Naive thymus-derived CD4-positive, alpha-beta T cell (primary cell): Measurements from ENCODE around the gene RNF151. TPM values are rescaled to one million over a fixed set of nuclear protein-coding genes. Genes with fewer than 3 reads are reported as not detected.
A peak's percentile ranks its signal among the peaks of the same experiment; 100 is the strongest.

Source experiments
- ATAC-seq: fragments of 150-1000 bp; cut with Tn5 transposase; 2 replicates; pipeline ENCODE4 v1.10.0; 2021; ENCODE audit warnings: mild to moderate bottlenecking, moderate library complexity
- CTCF ChIA-PET: fragments of 350-600 bp; sonication (Branson Sonifier 250); formaldehyde crosslinking; loops from one replicate; lab custom pipeline; 2021; ENCODE audit warnings: antibody characterized with exemption; lab: Charles Lee
- POLR2A ChIA-PET: fragments of 350-600 bp; sonication (Branson Sonifier 250); formaldehyde crosslinking; loops from one replicate; lab custom pipeline; 2021; ENCODE audit warnings: antibody characterized with exemption, inconsistent platforms; lab: Charles Lee
- DNase-seq, 9 donors: peaks; one replicate each; pipeline versions ENCODE4 v3.0.0 to v3.0.0-alpha.2; 2020 to 2022; ENCODE audit warnings: mixed read lengths in 1 of 9
- H3K27ac ChIP-seq: one replicate; pipeline ENCODE4 v1.7.0; 2013; ENCODE audit warnings: mild to moderate bottlenecking, low read depth, low read length, moderate library complexity
- H3K27me3 ChIP-seq, 2 donors: one replicate each; pipeline ENCODE4 v1.7.0; 2013; ENCODE audit warnings: low read length in 2 of 2, mild to moderate bottlenecking in 2 of 2, moderate library complexity in 2 of 2; ENCODE audit not compliant: control insufficient read depth in 2 of 2, insufficient read depth in 2 of 2
- H3K36me3 ChIP-seq, 3 experiments: 1 replicate in 2 of 3; 2 replicates in 1 of 3; pipeline ENCODE4 v1.7.0; 2013; ENCODE audit warnings: low read length in 3 of 3, mild to moderate bottlenecking in 3 of 3, moderate library complexity in 1 of 3; ENCODE audit not compliant: insufficient read depth in 3 of 3, control insufficient read depth in 2 of 3
- H3K4me1 ChIP-seq, 2 donors: one replicate each; pipeline ENCODE4 v1.7.0; 2013; ENCODE audit warnings: low read length in 2 of 2, mild to moderate bottlenecking in 2 of 2, moderate library complexity in 1 of 2; ENCODE audit not compliant: control insufficient read depth in 2 of 2, insufficient read depth in 2 of 2
- H3K4me3 ChIP-seq: 2 replicates; pipeline ENCODE4 v1.7.0; 2013; ENCODE audit warnings: mild to moderate bottlenecking, low read length
- H3K9me3 ChIP-seq, 3 experiments: 1 replicate in 2 of 3; 2 replicates in 1 of 3; pipeline ENCODE4 v1.7.0; 2013; ENCODE audit warnings: low read length in 3 of 3; ENCODE audit not compliant: control insufficient read depth in 2 of 3
- H3K27ac Mint-ChIP-seq, 9 donors: one replicate each; pipeline ENCODE4 v1.8.0; 2020 to 2022; ENCODE audit warnings: mixed read lengths in 9 of 9, mild to moderate bottlenecking in 8 of 9, moderate library complexity in 5 of 9, inconsistent platforms in 2 of 9
- H3K27me3 Mint-ChIP-seq, 5 donors: one replicate each; pipeline ENCODE4 v1.8.0; 2021 to 2022; ENCODE audit warnings: mixed read lengths in 5 of 5, mild to moderate bottlenecking in 1 of 5
- H3K36me3 Mint-ChIP-seq, 5 donors: one replicate each; pipeline ENCODE4 v1.8.0; 2020 to 2022; ENCODE audit warnings: mixed read lengths in 5 of 5, mild to moderate bottlenecking in 3 of 5, inconsistent platforms in 1 of 5
- H3K4me1 Mint-ChIP-seq, 7 donors: one replicate each; pipeline ENCODE4 v1.8.0; 2020 to 2022; ENCODE audit warnings: mixed read lengths in 7 of 7, mild to moderate bottlenecking in 3 of 7, inconsistent platforms in 1 of 7
- H3K4me3 Mint-ChIP-seq, 10 donors: one replicate each; pipeline ENCODE4 v1.8.0; 2020 to 2022; ENCODE audit warnings: mild to moderate bottlenecking in 10 of 10, mixed read lengths in 10 of 10, moderate library complexity in 6 of 10, inconsistent platforms in 2 of 10
- H3K9me3 Mint-ChIP-seq, 11 donors: one replicate each; pipeline ENCODE4 v1.8.0; 2020 to 2022; ENCODE audit warnings: mixed read lengths in 11 of 11, mild to moderate bottlenecking in 4 of 11, inconsistent platforms in 1 of 11, moderate library complexity in 1 of 11
- intact Hi-C, 2 donors: fragments of 100-400 bp; cut with micrococcal nuclease; formaldehyde crosslinking; loops; one replicate each; pipeline ENCODE4 v1.15.1; 2023
- polyA plus RNA-seq, 2 donors: library from polyadenylated mRNA; unstranded; fragments of 300-500 nt; fragmentation: Illumina TruSeq; gene quantifications; one replicate each; pipeline ENCODE4 v1.2.3, GENCODE V29; 2021
- total RNA-seq, 6 experiments: library from RNA in 5 of 6; stranded (reverse) in 5 of 6; gene quantifications; 1 replicate in 5 of 6; 2 replicates in 1 of 6; pipeline ENCODE4 v1.2.3 and lab custom pipeline; 2021 to 2026

The RNF151 gene
- total and polyA plus RNA-seq, 7 experiments from 2014 or later, result 0.51 TPM; not detected in 6

- Mint-ChIP-seq H3K27ac (no peak overlapping the region), H3K4me1 (peaks cover 4 to 13% (median 6%) of the 10 kb centered on the region in 7 donors), H3K36me3 (peaks cover 0 to 22% (median 7%) of the 10 kb centered on the region in 5 donors), H3K9me3 (no peaks in the 10 kb centered on the region), H3K4me3 (peak overlapping the region in 1 of 10 donors; percentile 52), H3K27me3 (peaks cover 0 to 21% (median 5%) of the 10 kb centered on the region in 5 donors)
- peaks cover 0 to 3% of the 10 kb centered on the region in 2 donors for H3K27me3 ChIP-seq
- no peaks in the 10 kb centered on the region for H3K9me3 ChIP-seq
- H3K4me1 ChIP-seq, result peaks cover 7 to 9% of the 10 kb centered on the region in 2 donors
- ATAC-seq (no peak), DNase-seq (no peak)
- H3K36me3 ChIP-seq, result peaks cover 0 to 52% (median 0%) of the 10 kb centered on the region in 3 experiments
- ChIA-PET POLR2A (interaction anchor here (0.9 to 11.4 kb wide), 2 partner anchors 13 to 14 kb away, joined by 3 to 61 read pairs; partner anchors contain the start of gene RPS2), CTCF (interaction anchor here (1.6 kb wide), 1 partner anchor 163 kb away, joined by 5 read pairs; no protein-coding TSS in a partner anchor)
- intact Hi-C loops, result no loop called here
- H3K27ac ChIP-seq, result no peak overlapping the region
- H3K4me3 ChIP-seq, result no peak overlapping the region
These were observed 10.6 kb downstream of the RNF151 start for GRCh38 chr16:1976951-1977874.

- Histone ChIP-seq H3K27ac (no peak overlapping the region), H3K4me1 (peaks cover 1 to 3% of the 10 kb centered on the region in 2 donors), H3K9me3 (no peaks in the 10 kb centered on the region), H3K36me3 (peaks cover 0 to 50% (median 0%) of the 10 kb centered on the region in 3 experiments), H3K27me3 (peaks cover 0 to 3% of the 10 kb centered on the region in 2 donors), H3K4me3 (no peak overlapping the region)
- DNase-seq (no peak), ATAC-seq (no peak)
- Mint-ChIP-seq H3K9me3 (no peaks in the 10 kb centered on the region), H3K4me3 (peak overlapping the region in 1 of 10 donors; percentile 52), H3K4me1 (peaks cover 2 to 16% (median 5%) of the 10 kb centered on the region in 7 donors), H3K36me3 (peaks cover 0 to 22% (median 7%) of the 10 kb centered on the region in 5 donors), H3K27ac (no peak overlapping the region), H3K27me3 (peaks cover 0 to 27% (median 6%) of the 10 kb centered on the region in 5 donors)
- intact Hi-C loops, result no loop called here
- POLR2A ChIA-PET, result interaction anchor here (2.1 to 11.4 kb wide), 2 partner anchors 14 to 177 kb away, joined by 8 to 61 read pairs; partner anchors contain the start of genes RPS2 and TRAF7
- CTCF ChIA-PET, result interaction anchor here (1.6 kb wide), 1 partner anchor 163 kb away, joined by 5 read pairs; no protein-coding TSS in a partner anchor
These were observed 11.2 kb downstream of the RNF151 start for GRCh38 chr16:1977875-1978268.

- ATAC-seq, result no peak
- intact Hi-C loops, result no loop called here
- Mint-ChIP-seq H3K36me3 (peaks cover 0 to 22% (median 7%) of the 10 kb centered on the region in 5 donors), H3K9me3 (no peaks in the 10 kb centered on the region), H3K4me1 (peaks cover 0 to 16% (median 8%) of the 10 kb centered on the region in 7 donors), H3K4me3 (no peak overlapping the region), H3K27me3 (peaks cover 0 to 32% (median 8%) of the 10 kb centered on the region in 5 donors), H3K27ac (no peak overlapping the region)
- DNase-seq, result no peak
- Histone ChIP-seq H3K9me3 (no peaks in the 10 kb centered on the region), H3K36me3 (peaks cover 0 to 50% (median 0%) of the 10 kb centered on the region in 3 experiments), H3K4me3 (no peak overlapping the region), H3K27ac (no peak overlapping the region), H3K4me1 (peaks cover 0 to 6% of the 10 kb centered on the region in 2 donors), H3K27me3 (peaks cover 0 to 3% of the 10 kb centered on the region in 2 donors)
- CTCF ChIA-PET, result interaction anchor here (1.6 kb wide), 1 partner anchor 162 kb away, joined by 5 read pairs; no protein-coding TSS in a partner anchor
- POLR2A ChIA-PET, result interaction anchor here (0.6 to 11.4 kb wide), 3 partner anchors 15 to 572 kb away, joined by 3 to 61 read pairs (median 8); partner anchors contain the start of genes RPS2 and TRAF7
These were observed 11.9 kb downstream of the RNF151 start for GRCh38 chr16:1978476-1979120.

GRCh38 chr16:1979271-1980029, 12.8 kb downstream of the RNF151 start:
- POLR2A ChIA-PET, result interaction anchor here (0.6 to 11.4 kb wide), 3 partner anchors 16 to 573 kb away, joined by 3 to 61 read pairs (median 8); partner anchors contain the start of genes RPS2 and TRAF7
- Histone ChIP-seq H3K36me3 (peaks cover 0 to 45% (median 0%) of the 10 kb centered on the region in 3 experiments), H3K27ac (no peak overlapping the region), H3K9me3 (no peaks in the 10 kb centered on the region), H3K4me3 (no peak overlapping the region), H3K27me3 (peaks cover 0 to 3% of the 10 kb centered on the region in 2 donors), H3K4me1 (peaks cover 0 to 6% of the 10 kb centered on the region in 2 donors)
- intact Hi-C loops, result no loop called here
- Mint-ChIP-seq H3K36me3 (peaks cover 0 to 22% (median 7%) of the 10 kb centered on the region in 5 donors), H3K27me3 (peaks cover 0 to 32% (median 8%) of the 10 kb centered on the region in 5 donors), H3K4me3 (peak overlapping the region in 1 of 10 donors; percentile 28), H3K4me1 (peaks cover 0 to 16% (median 8%) of the 10 kb centered on the region in 7 donors), H3K27ac (no peak overlapping the region), H3K9me3 (no peaks in the 10 kb centered on the region)
- no peak for DNase-seq
- peak; percentile 12 for ATAC-seq
- CTCF ChIA-PET, result no interaction called here

GRCh38 chr16:1980030-1980769, 13.5 kb downstream of the RNF151 start:
- Mint-ChIP-seq H3K9me3 (no peaks in the 10 kb centered on the region), H3K27ac (no peak overlapping the region), H3K36me3 (peaks cover 0 to 16% (median 7%) of the 10 kb centered on the region in 5 donors), H3K27me3 (peaks cover 0 to 32% (median 8%) of the 10 kb centered on the region in 5 donors), H3K4me1 (peaks cover 0 to 19% (median 13%) of the 10 kb centered on the region in 7 donors), H3K4me3 (peak overlapping the region in 1 of 10 donors; percentile 28)
- ATAC-seq, result no peak
- intact Hi-C loops, result no loop called here
- CTCF ChIA-PET, result no interaction called here
- no peaks in the 10 kb centered on the region for H3K9me3 ChIP-seq
- no peak overlapping the region for H3K27ac ChIP-seq
- DNase-seq, result no peak
- POLR2A ChIA-PET, result interaction anchor here (0.9 to 11.4 kb wide), 4 partner anchors 9 to 175 kb away, joined by 4 to 61 read pairs (median 16); partner anchors contain the start of genes RPS2 and TBL3
- H3K4me3 ChIP-seq, result no peak overlapping the region
- H3K27me3 ChIP-seq, result peaks cover 0 to 3% of the 10 kb centered on the region in 2 donors
- H3K4me1 ChIP-seq, result peaks cover 0 to 13% of the 10 kb centered on the region in 2 donors
- peaks cover 0 to 37% (median 0%) of the 10 kb centered on the region in 3 experiments for H3K36me3 ChIP-seq
